ENCODE results near the gene CHST11.
A peak's percentile ranks its signal among the peaks of the same experiment; 100 is the strongest.
"Not testable (repeated sequence)": the region's sequence is repeated elsewhere in the genome, so short reads cannot be mapped to it uniquely, and the experiment has no call there.

The CHST11 gene

DNA sequence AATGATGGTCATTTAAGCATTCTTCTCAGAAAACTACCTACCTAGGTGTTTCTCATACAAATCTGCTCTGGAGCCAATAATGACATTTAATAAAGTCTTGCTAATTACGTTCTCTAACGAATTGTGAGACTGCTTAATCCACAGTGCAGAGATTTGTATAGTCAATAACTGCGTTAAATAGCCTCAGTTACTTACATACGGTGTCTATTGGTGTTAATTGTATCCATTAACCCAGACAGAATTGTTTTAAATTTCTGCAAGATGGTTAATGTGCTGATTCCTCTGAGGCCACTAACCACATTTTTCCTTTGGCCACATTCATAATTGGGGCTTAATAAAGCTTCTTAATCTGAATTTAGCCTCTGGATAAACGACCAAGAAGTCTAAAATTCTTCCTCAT lies 329.6 kb downstream of the CHST11 start:
- no peak for DNase-seq

DNA sequence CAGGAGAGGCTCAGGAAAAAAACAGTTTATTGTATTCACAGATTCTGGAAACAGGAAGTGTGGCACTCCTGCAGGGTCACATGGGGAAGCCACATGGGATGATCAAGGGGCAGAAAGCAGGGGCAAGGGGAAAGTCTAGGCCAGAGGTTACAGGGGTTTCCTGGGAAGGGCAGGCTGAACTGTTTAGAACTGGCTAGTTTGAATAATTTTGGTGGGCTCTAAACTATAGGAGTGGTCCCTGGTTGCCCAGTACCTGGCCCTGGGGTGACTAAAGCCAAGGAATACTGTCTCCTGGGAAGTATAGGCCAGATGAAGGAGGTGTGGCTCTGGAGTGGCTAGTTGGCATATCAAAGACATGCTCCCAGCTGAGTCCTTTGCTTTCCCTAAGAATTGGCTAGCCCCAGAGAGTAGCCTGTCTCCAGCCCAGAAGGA lies 332.1 kb downstream of the CHST11 start:
- DNase-seq = no peak

DNA sequence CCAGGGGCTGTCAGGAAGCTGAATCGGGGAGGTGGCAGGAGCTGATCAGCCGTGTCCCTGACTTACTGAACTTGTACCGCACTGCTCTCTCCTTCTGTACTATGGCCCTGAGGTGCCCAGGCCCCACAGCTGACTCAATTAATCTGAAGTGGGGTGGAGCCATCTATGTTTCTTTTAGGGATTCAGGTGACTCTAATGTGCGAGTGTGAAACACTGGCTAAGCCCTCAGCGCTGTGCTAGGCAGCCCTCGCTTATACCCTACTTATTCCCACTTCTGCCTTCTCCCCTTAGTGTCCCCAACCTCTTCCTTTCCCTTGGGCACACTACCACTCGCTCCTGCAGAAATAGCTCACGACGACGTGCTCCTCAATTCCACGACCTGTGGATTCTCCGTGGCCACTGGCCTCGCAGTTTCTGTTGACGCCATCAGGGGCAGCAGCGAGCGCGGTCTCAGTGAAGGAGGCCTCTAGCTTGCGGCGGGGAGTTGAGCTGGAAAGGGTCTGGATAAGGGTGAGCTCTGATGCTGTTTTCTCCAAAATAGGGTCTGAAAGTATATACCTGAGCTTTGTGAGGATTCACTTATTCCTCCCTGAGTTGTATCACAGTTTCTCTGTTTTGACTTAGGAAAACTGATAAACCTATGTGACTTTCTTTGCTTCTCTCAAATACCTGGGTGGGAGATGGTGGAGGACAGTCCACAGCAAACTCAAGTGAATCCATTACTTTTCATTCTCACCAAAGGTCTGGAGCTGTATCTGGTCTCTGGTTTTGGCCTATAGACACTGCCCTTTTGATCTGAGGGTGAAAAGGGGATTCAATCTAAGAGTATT lies 333.8 kb downstream of the CHST11 start:
- no peak for DNase-seq

- peak; percentile 85 for DNase-seq
Observed at GRCh38 chr12:104792570-104792969, 335.8 kb downstream of the CHST11 start.

GRCh38 chr12:104793285-104793684 lies 336.5 kb downstream of the CHST11 start:
- DNase-seq = peak; percentile 35

DNA sequence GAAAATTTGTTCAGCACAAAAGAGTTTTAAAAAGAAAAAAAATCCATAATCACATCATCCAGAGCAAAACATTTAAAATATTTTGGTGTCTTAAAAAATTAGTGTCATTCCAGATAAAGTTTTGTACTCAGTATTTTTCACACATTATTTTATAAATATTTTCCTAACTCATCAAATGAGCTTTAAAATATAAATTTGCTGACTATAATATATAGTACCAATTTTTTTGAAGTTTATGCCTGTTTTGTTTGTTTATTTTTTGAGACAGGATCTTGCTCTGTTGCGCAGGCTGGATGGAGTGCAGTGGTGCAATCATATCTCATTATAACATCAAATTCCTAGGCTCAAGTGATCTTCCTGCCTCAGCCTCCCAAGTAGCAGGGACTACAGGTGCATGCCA lies 337.2 kb downstream of the CHST11 start:
- DNase-seq = no peak

GRCh38 chr12:104796475-104796862 lies 339.7 kb downstream of the CHST11 start:
- DNase-seq = no peak

DNA sequence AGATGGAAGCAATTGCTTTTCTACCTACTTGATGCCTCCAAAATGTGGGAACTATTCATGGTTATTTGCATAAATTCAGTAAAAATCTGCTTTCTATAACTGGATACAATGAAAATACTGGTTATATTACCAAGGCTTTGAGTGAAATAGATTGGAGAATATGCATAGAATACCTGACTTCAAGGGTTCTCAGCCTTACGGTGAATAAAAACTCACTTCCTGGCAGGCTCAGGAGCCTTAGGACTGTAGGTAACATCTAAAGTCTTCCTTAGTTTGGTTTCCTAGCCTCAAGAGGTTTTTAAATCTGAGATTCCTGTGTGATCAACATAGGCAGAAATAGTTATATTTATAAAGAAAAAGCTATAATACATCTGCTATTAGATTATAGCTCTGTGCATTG lies 342.7 kb downstream of the CHST11 start:
- no peak for DNase-seq

GRCh38 chr12:104801005-104801404 lies 344.3 kb downstream of the CHST11 start:
- DNase-seq = no peak

DNA sequence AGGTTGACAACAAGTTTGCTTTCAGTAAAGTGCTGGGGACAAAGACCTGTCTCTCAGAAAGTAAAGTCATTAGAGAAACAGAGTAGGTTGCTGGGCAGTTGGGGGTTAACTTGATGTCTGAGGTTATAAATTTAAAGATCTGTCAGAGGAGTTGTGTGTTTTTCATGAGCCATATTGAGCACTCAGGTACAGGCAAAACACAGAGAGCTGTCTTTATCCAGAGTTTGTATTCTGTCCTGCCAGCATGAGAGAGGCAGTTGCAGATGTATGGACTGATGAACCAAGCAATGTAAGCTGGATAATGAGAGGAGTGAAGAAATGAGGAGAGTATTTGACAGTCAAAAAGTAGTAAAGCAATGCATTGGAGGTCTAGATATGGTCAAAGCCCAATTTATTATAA lies 344.7 kb downstream of the CHST11 start:
- no peak for DNase-seq

DNA sequence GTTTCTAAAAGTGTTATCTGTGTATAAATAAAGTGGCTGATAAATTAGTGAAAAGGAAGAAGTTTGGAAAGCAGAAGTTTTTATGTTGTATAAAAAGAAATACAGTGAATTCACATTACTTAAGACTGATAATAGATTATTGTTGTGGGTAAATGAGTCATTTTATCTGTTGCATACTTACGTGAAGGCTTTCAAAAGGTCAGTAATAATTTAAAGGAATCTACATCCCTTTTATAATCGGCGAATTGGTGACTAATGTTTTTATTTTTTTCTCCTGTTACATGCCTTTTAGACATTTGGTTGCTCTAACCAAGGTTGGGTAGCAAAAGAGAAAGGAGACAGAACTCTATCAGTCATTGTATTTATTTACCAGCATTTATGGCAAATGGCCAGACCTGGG lies 345.5 kb downstream of the CHST11 start:
- peak; percentile 42 for DNase-seq

DNA sequence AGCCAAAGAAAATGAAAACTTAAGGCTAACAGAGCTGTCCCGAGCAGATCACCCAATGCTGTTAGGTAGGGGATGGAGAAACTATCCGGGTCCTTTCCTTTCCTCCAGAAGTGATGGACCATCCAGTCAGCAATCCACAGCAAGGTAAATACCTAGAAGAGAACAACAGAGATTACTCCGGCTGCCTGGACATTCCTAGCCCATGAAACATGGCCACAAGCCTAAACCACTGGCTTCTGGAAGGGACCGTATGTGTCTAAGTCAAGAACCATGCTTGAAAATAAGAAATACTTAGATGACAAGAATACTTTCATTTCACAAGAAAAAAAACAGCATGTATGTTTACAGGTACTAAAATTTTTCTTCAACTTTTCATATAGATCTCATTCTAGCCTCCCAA lies 348.4 kb downstream of the CHST11 start:
- peak; percentile 83 for DNase-seq

DNA sequence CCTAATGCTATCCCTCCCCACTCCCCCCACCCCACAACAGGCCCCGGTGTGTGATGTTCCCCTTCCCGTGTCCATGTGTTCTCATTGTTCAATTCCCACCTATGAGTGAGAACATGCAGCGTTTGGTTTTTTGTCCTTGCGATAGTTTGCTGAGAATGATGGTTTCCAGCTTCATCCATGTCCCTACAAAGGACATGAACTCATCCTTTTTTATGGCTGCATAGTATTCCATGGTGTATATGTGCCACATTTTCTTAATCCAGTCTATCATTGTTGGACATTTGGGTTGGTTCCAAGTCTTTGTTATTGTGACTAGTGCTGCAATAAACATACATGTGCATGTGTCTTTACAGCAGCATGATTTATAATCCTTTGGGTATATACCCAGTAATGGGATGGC lies 349.4 kb downstream of the CHST11 start:
- not testable (repeated sequence) for DNase-seq

DNA sequence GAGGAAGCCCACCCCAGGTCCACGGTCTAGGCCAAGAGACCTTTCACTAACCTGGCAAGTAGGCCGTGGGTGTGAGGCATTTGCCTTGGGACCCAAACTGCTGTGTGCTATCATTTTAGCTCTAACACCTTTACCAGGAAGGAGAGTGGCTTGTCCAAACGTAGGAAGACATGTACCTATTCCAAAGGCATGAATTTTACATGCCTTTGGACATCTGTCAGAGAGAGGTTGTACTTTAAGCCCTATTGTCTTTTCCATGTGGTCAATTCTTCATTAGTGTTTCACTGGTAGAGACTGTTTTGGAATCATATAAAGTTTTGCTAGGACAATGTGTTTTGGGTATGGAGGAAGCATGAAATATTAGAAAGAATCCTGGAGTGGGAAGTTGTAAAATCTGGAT lies 352.5 kb downstream of the CHST11 start:
- DNase-seq = no peak

DNA sequence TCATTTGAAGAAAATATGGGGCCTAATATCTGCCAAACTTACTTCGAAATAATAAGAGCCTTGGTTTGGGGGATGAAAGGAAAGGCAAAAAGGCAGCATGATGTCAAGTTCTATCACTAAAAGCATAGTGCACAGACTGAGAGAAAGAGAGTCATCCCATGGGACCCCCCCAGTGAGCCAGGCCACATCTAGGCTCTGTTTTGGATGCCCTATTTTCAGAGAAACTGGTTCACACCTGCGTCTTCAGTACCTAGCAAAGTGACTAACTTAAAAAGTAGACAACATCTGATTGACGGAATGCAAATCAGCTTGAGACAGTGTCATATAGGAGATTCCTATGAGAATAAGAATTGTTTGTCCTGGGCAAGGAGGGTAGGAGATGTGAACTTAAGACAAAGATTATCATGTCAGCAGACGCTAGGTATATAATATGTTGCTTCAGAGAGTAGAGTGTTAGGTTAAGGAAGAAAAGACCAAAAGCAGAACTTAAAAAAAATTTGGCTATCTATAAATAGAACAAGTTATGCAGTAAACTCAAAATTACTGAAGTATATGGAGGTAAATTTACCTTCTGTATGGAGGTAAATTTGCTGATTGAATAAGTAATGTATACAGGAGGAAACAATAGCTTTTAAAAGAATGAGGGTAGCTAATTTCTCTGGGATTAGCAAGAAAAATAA lies 353.1 kb downstream of the CHST11 start:
- DNase-seq = no peak
